ENCODE measurements around the gene ADCY4. TPM values are rescaled to one million over a fixed set of nuclear protein-coding genes. Genes with fewer than 3 reads are reported as not detected.

Gene ADCY4
- total and polyA plus RNA-seq, 2 of the 13 experiments (the other 11 are each of a cell fraction or from before 2014, with no cell fraction given), result 0.03 TPM; not detected in 1

GRCh38 chr14:24365600-24366412 is 30.9 kb upstream of the ADCY4 start (continued):
- 0 out of 2 replicates have a peak, but pooled peaks have one; percentile 15 for TF ChIP-seq HCFC1 (IDR thresholded peaks at IDR 0.05; ENCODE audit: low read depth, low read length)
- no peak for TF ChIP-seq ZNF468 (CRISPR knock-in tag; IDR thresholded peaks at IDR 0.05)
- TF ChIP-seq ASH2L (IDR thresholded peaks at IDR 0.05; ENCODE audit: insufficient read length, low read depth, low read length), result peak; percentile 72
- TF ChIP-seq ZNF256 (CRISPR knock-in tag; conservative IDR thresholded peaks at IDR 0.05), result peak; percentile 88; the same call in 1 of the 2 replicates
- TF ChIP-seq CC2D1A (CRISPR knock-in tag; IDR thresholded peaks at IDR 0.05), result no peak
- TF ChIP-seq REL (CRISPR knock-in tag; conservative IDR thresholded peaks at IDR 0.05), result no peak
- TF ChIP-seq, protein P1, sequence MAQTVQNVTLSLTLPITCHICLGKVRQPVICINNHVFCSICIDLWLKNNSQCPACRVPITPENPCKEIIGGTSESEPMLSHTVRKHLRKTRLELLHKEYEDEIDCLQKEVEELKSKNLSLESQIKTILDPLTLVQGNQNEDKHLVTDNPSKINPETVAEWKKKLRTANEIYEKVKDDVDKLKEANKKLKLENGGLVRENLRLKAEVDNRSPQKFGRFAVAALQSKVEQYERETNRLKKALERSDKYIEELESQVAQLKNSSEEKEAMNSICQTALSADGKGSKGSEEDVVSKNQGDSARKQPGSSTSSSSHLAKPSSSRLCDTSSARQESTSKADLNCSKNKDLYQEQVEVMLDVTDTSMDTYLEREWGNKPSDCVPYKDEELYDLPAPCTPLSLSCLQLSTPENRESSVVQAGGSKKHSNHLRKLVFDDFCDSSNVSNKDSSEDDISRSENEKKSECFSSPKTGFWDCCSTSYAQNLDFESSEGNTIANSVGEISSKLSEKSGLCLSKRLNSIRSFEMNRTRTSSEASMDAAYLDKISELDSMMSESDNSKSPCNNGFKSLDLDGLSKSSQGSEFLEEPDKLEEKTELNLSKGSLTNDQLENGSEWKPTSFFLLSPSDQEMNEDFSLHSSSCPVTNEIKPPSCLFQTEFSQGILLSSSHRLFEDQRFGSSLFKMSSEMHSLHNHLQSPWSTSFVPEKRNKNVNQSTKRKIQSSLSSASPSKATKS (CRISPR knock-in tag; IDR thresholded peaks at IDR 0.05), result 0 out of 2 replicates have a peak, but pooled peaks have one; percentile 19
- no peak for TF ChIP-seq ZNF616 (CRISPR knock-in tag; IDR thresholded peaks at IDR 0.05; ENCODE audit: low read depth)
- TF ChIP-seq ZNF142 (CRISPR knock-in tag; IDR thresholded peaks at IDR 0.05), result peak; percentile 78; the same call in 1 of the 2 replicates
- TF ChIP-seq AHDC1 (CRISPR knock-in tag; IDR thresholded peaks at IDR 0.05; ENCODE audit: borderline replicate concordance), result no peak; the same call in 1 of the 2 replicates
- TF ChIP-seq DNMT3B (CRISPR knock-in tag; conservative IDR thresholded peaks at IDR 0.05), result no peak
- TF ChIP-seq MED13 (CRISPR knock-in tag; IDR thresholded peaks at IDR 0.05), result 0 out of 2 replicates have a peak, but pooled peaks have one; percentile 29
- TF ChIP-seq ZNF30 (CRISPR knock-in tag; IDR thresholded peaks at IDR 0.05), result no peak
- TF ChIP-seq RFX1 (IDR thresholded peaks at IDR 0.05), result no peak
- peak; percentile 85; the same call in 1 of the 2 replicates for TF ChIP-seq MIER2 (CRISPR knock-in tag; IDR thresholded peaks at IDR 0.05)

Data from HepG2 (cell line).